K562 (cell line): ENCODE measurements around the gene OPA1. TPM values are rescaled to one million over a fixed set of nuclear protein-coding genes. Genes with fewer than 3 reads are reported as not detected.

Source experiments
- ADNP ChIP-seq: fragments of 200-800 bp; sonication (Bioruptor generic); IDR thresholded peaks from 2 replicates; pipeline ENCODE4 v1.6.1; 2016; ENCODE audit warnings: missing genetic modification characterization, missing compliant biosample characterization
- DPF2 ChIP-seq: fragments of 450-650 bp; IDR thresholded peaks from 2 replicates; pipeline ENCODE4 v1.6.1; 2016
- FUS ChIP-seq: fragments of 200-400 bp; formaldehyde crosslinking; optimal IDR thresholded peaks from 2 replicates; pipeline ENCODE3; 2017; ENCODE audit warnings: low read depth, low read length
- HINFP ChIP-seq: fragments of 450-650 bp; conservative IDR thresholded peaks from 2 replicates; pipeline ENCODE4 v1.6.1; 2016; ENCODE audit warnings: missing genetic modification characterization, low read depth, mild to moderate bottlenecking, control low read depth, missing compliant biosample characterization
- KLF13 ChIP-seq: fragments of 450-650 bp; IDR thresholded peaks from 2 replicates; pipeline ENCODE4 v1.6.1; 2016; ENCODE audit warnings: missing genetic modification characterization, low read depth, mild to moderate bottlenecking, missing compliant biosample characterization, moderate library complexity, borderline replicate concordance
- MAFG ChIP-seq: fragments of 450-650 bp; conservative IDR thresholded peaks from 2 replicates; pipeline ENCODE4 v1.6.1; 2016; ENCODE audit warnings: missing genetic modification characterization, missing compliant biosample characterization
- MTA1 ChIP-seq: fragments of 450-650 bp; IDR thresholded peaks from 2 replicates; pipeline ENCODE4 v1.6.1; 2017; ENCODE audit warnings: borderline replicate concordance
- MXI1 ChIP-seq: IDR thresholded peaks from 2 replicates; pipeline ENCODE4 v1.6.1; 2011; ENCODE audit warnings: low read depth, mild to moderate bottlenecking, improper control_type of control experiment, low read length
- POLR2AphosphoS2 ChIP-seq: IDR thresholded peaks from 2 replicates; pipeline ENCODE4 v1.6.1; 2012; ENCODE audit warnings: low read length, improper control_type of control experiment
- RAD21 ChIP-seq, 2 experiments: fragments of 250-450 bp in 1 of 2; fragments of 450-650 bp in 1 of 2; sonication (Bioruptor Pico) in 1 of 2; formaldehyde crosslinking in 1 of 2; IDR thresholded peaks in 1 of 2; conservative IDR thresholded peaks in 1 of 2; 2 replicates each; pipeline versions ENCODE4 v1.4.0 to v1.8.0; 2020 to 2022; ENCODE audit warnings: mild to moderate bottlenecking in 2 of 2, moderate library complexity in 1 of 2
- SP2 ChIP-seq: IDR thresholded peaks from 2 replicates; pipeline ENCODE4 v1.6.1; 2011; ENCODE audit warnings: mild to moderate bottlenecking, low read depth, low read length, moderate library complexity; ENCODE audit not compliant: poor library complexity, severe bottlenecking; ENCODE audit errors: extremely low read depth
- SRSF7 ChIP-seq: fragments of 200-400 bp; formaldehyde crosslinking; optimal IDR thresholded peaks from 2 replicates; pipeline ENCODE3; 2017; ENCODE audit warnings: mild to moderate bottlenecking, low read depth, low read length
- TAF15 ChIP-seq: fragments of 200-400 bp; formaldehyde crosslinking; IDR thresholded peaks from 2 replicates; pipeline ENCODE4 v1.6.1; 2017; ENCODE audit warnings: mild to moderate bottlenecking, low read depth, low read length, moderate library complexity
- TBL1XR1 ChIP-seq, 2 experiments: IDR thresholded peaks; 2 replicates each; pipeline ENCODE4 v1.6.1; 2012; ENCODE audit warnings: improper control_type of control experiment in 2 of 2, low read length in 2 of 2, mild to moderate bottlenecking in 1 of 2
- ZFX ChIP-seq: sonication (generic); formaldehyde crosslinking; IDR thresholded peaks from 2 replicates; pipeline ENCODE4 v1.8.0; 2022; ENCODE audit warnings: mild to moderate bottlenecking, missing genetic modification reagents, moderate library complexity
- ZHX1 ChIP-seq: fragments of 150-350 bp; conservative IDR thresholded peaks from 2 replicates; pipeline ENCODE4 v1.6.1; 2014; ENCODE audit warnings: low read length
- ZNF311 ChIP-seq: fragments of 250-450 bp; sonication (Bioruptor Pico); IDR thresholded peaks from 2 replicates; pipeline ENCODE4 v1.4.0; 2020; ENCODE audit warnings: mild to moderate bottlenecking, moderate library complexity
- ZNF354B ChIP-seq: fragments of 250-450 bp; sonication (Bioruptor Pico); IDR thresholded peaks from 2 replicates; pipeline ENCODE4 v1.4.0; 2020
- ZNF511 ChIP-seq: sonication (generic); formaldehyde crosslinking; IDR thresholded peaks from 2 replicates; pipeline ENCODE4 v1.8.0; 2022; ENCODE audit warnings: mild to moderate bottlenecking, missing genetic modification reagents
- ZNF655 ChIP-seq: fragments of 250-450 bp; sonication (Bioruptor Pico); IDR thresholded peaks from 2 replicates; pipeline ENCODE4 v1.5.0; 2021
- polyA plus RNA-seq, 8 experiments: library from polyadenylated mRNA; depleted of rRNA in 4 of 8; stranded (reverse) in 5 of 8; unstranded in 3 of 8; fragments of >200 nt; fragmentation: Nextera tagmentation in 2 of 8; fragmentation: Illumina TruSeq in 1 of 8; extraction: Ambion mirVana in 2 of 8; extraction: Trizol in 1 of 8; gene quantifications; 2 replicates each; pipeline versions ENCODE4 v1.2.1 to v1.2.3, GENCODE V29; 2011 to 2014; ENCODE audit warnings: inconsistent platforms in 1 of 8, missing spikeins in 1 of 8
- total RNA-seq, 7 experiments: library from RNA; depleted of rRNA in 6 of 7; stranded (reverse); fragments of >200 nt in 6 of 7; fragmentation: Illumina TruSeq in 2 of 7; extraction: Trizol in 2 of 7; gene quantifications; 2 replicates each; pipeline versions ENCODE4 v1.2.1 to v1.2.3, GENCODE V29; 2011 to 2021; ENCODE audit warnings: low replicate concordance in 1 of 7

The OPA1 gene
- total and polyA plus RNA-seq, 9 of the 15 experiments (the other 6 are each of a cell fraction or from before 2014, with no cell fraction given) = 19.7 to 127 (median 94.7) TPM

- TF ChIP-seq ZHX1 (no peak), MAFG (no peak), HINFP (peak; percentile 88), ZNF511 (CRISPR knock-in tag) (no peak), DPF2 (peak; percentile 63; the same call in 1 of the 2 replicates), MXI1 (no peak), TBL1XR1 (IDR thresholded peaks at IDR 0.05; ENCODE audit: low read length in 2 of 2) (no peak), ZFX (no peak), ZNF655 (CRISPR knock-in tag) (no peak), ZNF354B (CRISPR knock-in tag) (peak; percentile 65; the same call in 1 of the 2 replicates), MTA1 (peak; percentile 35; the same call in 1 of the 2 replicates), KLF13 (tag) (peak; percentile 64), ADNP (tag) (peak; percentile 65; the same call in 1 of the 2 replicates), SP2 (no peak), SRSF7 (no peak), ZNF311 (CRISPR knock-in tag) (peak; percentile 81; the same call in 1 of the 2 replicates), RAD21 (CRISPR knock-in tag; conservative IDR thresholded peaks at IDR 0.05 in 1 of 2, IDR thresholded peaks at IDR 0.05 in 1 of 2) (peak in 1 of 2 experiments; percentile 17; a peak in 1 of 4 replicates), TAF15 (no peak), FUS (no peak), POLR2AphosphoS2 (no peak)
These were observed 2.7 kb upstream of the OPA1 start (continued) for GRCh38 chr3:193590088-193590856.
